Loucy (cell line): ENCODE results near the gene COLQ.

Experiments
- CTCF ChIP-seq: fragments of 200-600 bp; sonication (generic); conservative IDR thresholded peaks from 2 replicates; pipeline ENCODE4 v1.5.1; 2014; ENCODE audit warnings: mild to moderate bottlenecking, antibody characterized with exemption, low read length
- EZH2phosphoT487 ChIP-seq: fragments of 200-600 bp; IDR thresholded peaks from 2 replicates; pipeline ENCODE4 v1.6.1; 2018; ENCODE audit warnings: antibody characterized with exemption, mild to moderate bottlenecking, moderate library complexity, borderline replicate concordance

GRCh38 chr3:15456321-15456720 is 65.2 kb downstream of the COLQ start:
- TF ChIP-seq CTCF (no peak), EZH2phosphoT487 (no peak)
